GM12801 (cell line): ENCODE data around the gene HDAC4.

ENCODE experiments used
- CTCF ChIP-seq: IDR thresholded peaks from one replicate; pipeline ENCODE4 v1.5.1; 2011; ENCODE audit warnings: control low read depth; ENCODE audit not compliant: insufficient read length; ENCODE audit errors: extremely low read depth

The HDAC4 gene

GRCh38 chr2:239306274-239307220 lies 94.3 kb downstream of the HDAC4 start:
- no peak for TF ChIP-seq CTCF

- no peak for TF ChIP-seq CTCF
Observed at GRCh38 chr2:239305771-239306170, 95.0 kb downstream of the HDAC4 start.

- TF ChIP-seq CTCF: no peak
Observed at GRCh38 chr2:239305222-239305575, 95.6 kb downstream of the HDAC4 start.

- TF ChIP-seq CTCF: no peak
Observed at GRCh38 chr2:239304533-239305221, 96.1 kb downstream of the HDAC4 start.

GRCh38 chr2:239303711-239304532 lies 96.9 kb downstream of the HDAC4 start:
- no peak for TF ChIP-seq CTCF

GRCh38 chr2:239302808-239303557 lies 97.8 kb downstream of the HDAC4 start:
- TF ChIP-seq CTCF: no peak
